Measurements from ENCODE around the gene GRIK3.

Gene GRIK3

DNA sequence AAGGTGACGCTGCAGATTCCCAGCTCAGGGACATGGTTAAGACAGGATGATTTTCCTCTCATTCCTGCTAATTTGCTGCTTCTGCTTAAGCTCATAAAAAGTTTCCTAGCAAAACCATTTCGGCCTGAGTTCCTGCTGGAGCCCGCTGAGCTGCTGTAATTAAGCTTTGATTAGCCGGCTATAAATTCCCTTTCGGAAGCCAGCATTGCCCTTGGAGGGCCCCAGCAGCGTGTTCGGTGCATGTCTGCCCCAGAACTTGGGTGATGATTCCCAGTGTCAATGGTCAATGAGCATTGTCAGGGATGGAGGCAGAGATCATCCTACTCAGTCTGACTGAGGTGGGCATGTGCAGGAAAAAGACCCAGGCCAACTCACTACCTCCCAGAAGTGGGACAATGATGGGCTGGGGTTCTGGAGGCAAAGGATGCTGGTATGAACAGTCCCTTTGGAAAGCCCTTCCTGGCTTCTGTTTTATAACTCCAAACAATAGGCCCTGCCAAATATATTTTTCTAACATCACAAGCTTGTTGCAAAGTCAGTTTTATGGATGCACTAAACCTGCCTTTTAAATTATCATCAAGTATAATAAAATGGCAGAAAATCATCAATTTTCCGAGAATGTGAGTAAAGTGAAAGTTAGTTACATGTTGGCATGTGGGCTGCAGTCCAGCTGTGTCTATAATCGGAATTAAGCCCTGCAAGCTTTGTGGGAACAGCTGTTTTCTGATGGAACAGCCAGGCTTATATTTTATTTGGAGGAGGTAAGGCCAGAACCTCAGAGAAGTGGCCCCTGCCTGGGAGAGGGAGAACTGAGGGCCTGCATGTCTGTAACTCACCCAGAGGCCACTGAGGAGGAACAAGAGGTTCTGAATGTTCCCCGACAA is 257.1 kb downstream of the GRIK3 start:
- Histone ChIP-seq H3K36me3 (ENCODE audit: control insufficient read depth in 2 of 2, insufficient read depth in 1 of 2, low read length in 2 of 2) (no peaks in the 10 kb centered on the region), H3K4me3 (ENCODE audit: low read depth, low read length) (no peak overlapping the region), H3K9me3 (ENCODE audit: control insufficient read depth, insufficient read depth, low read depth, low read length) (no peaks in the 10 kb centered on the region), H3K4me1 (ENCODE audit: control insufficient read depth, insufficient read depth, low read length) (no peaks in the 10 kb centered on the region), H3K27ac (ENCODE audit: extremely low read depth, low read depth, low read length) (no peak overlapping the region)
- POLR2A ChIA-PET, result interaction anchor here (0.7 kb wide), 1 partner anchor 1538 kb away, joined by 4 read pairs; no protein-coding TSS in a partner anchor
- CTCF ChIA-PET, result no interaction called here
- TF ChIP-seq ZNF423 (tag by site-specific recombination; IDR thresholded peaks at IDR 0.05) (peak; percentile 51), ZBTB8A (tag by site-specific recombination; IDR thresholded peaks at IDR 0.05) (0 out of 2 replicates have a peak, but pooled peaks have one; percentile 4), ZNF324 (tag by site-specific recombination; IDR thresholded peaks at IDR 0.05) (no peak), OSR2 (tag by site-specific recombination; IDR thresholded peaks at IDR 0.05) (peak; percentile 54; the same call in 1 of the 2 replicates), ZBTB20 (tag by site-specific recombination; IDR thresholded peaks at IDR 0.05) (peak; percentile 78), ZNF350 (tag by site-specific recombination; IDR thresholded peaks at IDR 0.05) (no peak), BCL11B (tag by site-specific recombination; IDR thresholded peaks at IDR 0.05; ENCODE audit: low read depth) (no peak), ZNF341 (tag by site-specific recombination; IDR thresholded peaks at IDR 0.05; ENCODE audit: low read depth) (peak; percentile 85), ZIC2 (tag by site-specific recombination; IDR thresholded peaks at IDR 0.05) (peak; percentile 23; the same call in 1 of the 2 replicates)
- TF ChIP-seq, protein P1, sequence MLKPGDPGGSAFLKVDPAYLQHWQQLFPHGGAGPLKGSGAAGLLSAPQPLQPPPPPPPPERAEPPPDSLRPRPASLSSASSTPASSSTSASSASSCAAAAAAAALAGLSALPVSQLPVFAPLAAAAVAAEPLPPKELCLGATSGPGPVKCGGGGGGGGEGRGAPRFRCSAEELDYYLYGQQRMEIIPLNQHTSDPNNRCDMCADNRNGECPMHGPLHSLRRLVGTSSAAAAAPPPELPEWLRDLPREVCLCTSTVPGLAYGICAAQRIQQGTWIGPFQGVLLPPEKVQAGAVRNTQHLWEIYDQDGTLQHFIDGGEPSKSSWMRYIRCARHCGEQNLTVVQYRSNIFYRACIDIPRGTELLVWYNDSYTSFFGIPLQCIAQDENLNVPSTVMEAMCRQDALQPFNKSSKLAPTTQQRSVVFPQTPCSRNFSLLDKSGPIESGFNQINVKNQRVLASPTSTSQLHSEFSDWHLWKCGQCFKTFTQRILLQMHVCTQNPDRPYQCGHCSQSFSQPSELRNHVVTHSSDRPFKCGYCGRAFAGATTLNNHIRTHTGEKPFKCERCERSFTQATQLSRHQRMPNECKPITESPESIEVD (tag by site-specific recombination; IDR thresholded peaks at IDR 0.05), result peak; percentile 14; the same call in 1 of the 2 replicates
- TF ChIP-seq, protein P2, sequence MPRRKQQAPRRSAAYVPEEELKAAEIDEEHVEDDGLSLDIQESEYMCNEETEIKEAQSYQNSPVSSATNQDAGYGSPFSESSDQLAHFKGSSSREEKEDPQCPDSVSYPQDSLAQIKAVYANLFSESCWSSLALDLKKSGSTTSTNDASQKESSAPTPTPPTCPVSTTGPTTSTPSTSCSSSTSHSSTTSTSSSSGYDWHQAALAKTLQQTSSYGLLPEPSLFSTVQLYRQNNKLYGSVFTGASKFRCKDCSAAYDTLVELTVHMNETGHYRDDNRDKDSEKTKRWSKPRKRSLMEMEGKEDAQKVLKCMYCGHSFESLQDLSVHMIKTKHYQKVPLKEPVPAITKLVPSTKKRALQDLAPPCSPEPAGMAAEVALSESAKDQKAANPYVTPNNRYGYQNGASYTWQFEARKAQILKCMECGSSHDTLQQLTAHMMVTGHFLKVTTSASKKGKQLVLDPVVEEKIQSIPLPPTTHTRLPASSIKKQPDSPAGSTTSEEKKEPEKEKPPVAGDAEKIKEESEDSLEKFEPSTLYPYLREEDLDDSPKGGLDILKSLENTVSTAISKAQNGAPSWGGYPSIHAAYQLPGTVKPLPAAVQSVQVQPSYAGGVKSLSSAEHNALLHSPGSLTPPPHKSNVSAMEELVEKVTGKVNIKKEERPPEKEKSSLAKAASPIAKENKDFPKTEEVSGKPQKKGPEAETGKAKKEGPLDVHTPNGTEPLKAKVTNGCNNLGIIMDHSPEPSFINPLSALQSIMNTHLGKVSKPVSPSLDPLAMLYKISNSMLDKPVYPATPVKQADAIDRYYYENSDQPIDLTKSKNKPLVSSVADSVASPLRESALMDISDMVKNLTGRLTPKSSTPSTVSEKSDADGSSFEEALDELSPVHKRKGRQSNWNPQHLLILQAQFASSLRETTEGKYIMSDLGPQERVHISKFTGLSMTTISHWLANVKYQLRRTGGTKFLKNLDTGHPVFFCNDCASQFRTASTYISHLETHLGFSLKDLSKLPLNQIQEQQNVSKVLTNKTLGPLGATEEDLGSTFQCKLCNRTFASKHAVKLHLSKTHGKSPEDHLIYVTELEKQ (tag by site-specific recombination; IDR thresholded peaks at IDR 0.05; ENCODE audit: borderline replicate concordance), result no peak

- Histone ChIP-seq H3K4me3 (ENCODE audit: low read depth, low read length) (no peak overlapping the region), H3K4me1 (ENCODE audit: control insufficient read depth, insufficient read depth, low read length) (no peaks in the 10 kb centered on the region), H3K9me3 (ENCODE audit: control insufficient read depth, insufficient read depth, low read depth, low read length) (no peaks in the 10 kb centered on the region), H3K36me3 (ENCODE audit: control insufficient read depth in 2 of 2, insufficient read depth in 1 of 2, low read length in 2 of 2) (no peaks in the 10 kb centered on the region), H3K27ac (ENCODE audit: extremely low read depth, low read depth, low read length) (no peak overlapping the region)
- POLR2A ChIA-PET, result no interaction called here
- CTCF ChIA-PET, result no interaction called here
- peak; percentile 97 for TF ChIP-seq EGR2 (tag by site-specific recombination; IDR thresholded peaks at IDR 0.05; ENCODE audit: low read depth)
- TF ChIP-seq ZNF112 (tag by site-specific recombination; IDR thresholded peaks at IDR 0.05), result no peak
- TF ChIP-seq, protein P3, sequence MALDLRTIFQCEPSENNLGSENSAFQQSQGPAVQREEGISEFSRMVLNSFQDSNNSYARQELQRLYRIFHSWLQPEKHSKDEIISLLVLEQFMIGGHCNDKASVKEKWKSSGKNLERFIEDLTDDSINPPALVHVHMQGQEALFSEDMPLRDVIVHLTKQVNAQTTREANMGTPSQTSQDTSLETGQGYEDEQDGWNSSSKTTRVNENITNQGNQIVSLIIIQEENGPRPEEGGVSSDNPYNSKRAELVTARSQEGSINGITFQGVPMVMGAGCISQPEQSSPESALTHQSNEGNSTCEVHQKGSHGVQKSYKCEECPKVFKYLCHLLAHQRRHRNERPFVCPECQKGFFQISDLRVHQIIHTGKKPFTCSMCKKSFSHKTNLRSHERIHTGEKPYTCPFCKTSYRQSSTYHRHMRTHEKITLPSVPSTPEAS (tag by site-specific recombination; IDR thresholded peaks at IDR 0.05), result no peak
- TF ChIP-seq ZNF677 (tag by site-specific recombination; IDR thresholded peaks at IDR 0.05), result no peak
- TF ChIP-seq ZNF692 (tag by site-specific recombination; IDR thresholded peaks at IDR 0.05), result no peak
- no peak for TF ChIP-seq ZNF266 (tag by site-specific recombination; IDR thresholded peaks at IDR 0.05; ENCODE audit: low read depth)
- no peak for TF ChIP-seq ZNF138 (tag by site-specific recombination; IDR thresholded peaks at IDR 0.05; ENCODE audit: borderline replicate concordance)
- TF ChIP-seq FEZF1 (tag by site-specific recombination; IDR thresholded peaks at IDR 0.05), result no peak
- TF ChIP-seq ZNF302 (tag by site-specific recombination; IDR thresholded peaks at IDR 0.05; ENCODE audit: low read depth), result no peak
- no peak for TF ChIP-seq ZNF274 (IDR thresholded peaks at IDR 0.05; ENCODE audit: low read length)
- TF ChIP-seq ZNF274 (tag by site-specific recombination; IDR thresholded peaks at IDR 0.05; ENCODE audit: borderline replicate concordance), result no peak
- TF ChIP-seq, protein P4, sequence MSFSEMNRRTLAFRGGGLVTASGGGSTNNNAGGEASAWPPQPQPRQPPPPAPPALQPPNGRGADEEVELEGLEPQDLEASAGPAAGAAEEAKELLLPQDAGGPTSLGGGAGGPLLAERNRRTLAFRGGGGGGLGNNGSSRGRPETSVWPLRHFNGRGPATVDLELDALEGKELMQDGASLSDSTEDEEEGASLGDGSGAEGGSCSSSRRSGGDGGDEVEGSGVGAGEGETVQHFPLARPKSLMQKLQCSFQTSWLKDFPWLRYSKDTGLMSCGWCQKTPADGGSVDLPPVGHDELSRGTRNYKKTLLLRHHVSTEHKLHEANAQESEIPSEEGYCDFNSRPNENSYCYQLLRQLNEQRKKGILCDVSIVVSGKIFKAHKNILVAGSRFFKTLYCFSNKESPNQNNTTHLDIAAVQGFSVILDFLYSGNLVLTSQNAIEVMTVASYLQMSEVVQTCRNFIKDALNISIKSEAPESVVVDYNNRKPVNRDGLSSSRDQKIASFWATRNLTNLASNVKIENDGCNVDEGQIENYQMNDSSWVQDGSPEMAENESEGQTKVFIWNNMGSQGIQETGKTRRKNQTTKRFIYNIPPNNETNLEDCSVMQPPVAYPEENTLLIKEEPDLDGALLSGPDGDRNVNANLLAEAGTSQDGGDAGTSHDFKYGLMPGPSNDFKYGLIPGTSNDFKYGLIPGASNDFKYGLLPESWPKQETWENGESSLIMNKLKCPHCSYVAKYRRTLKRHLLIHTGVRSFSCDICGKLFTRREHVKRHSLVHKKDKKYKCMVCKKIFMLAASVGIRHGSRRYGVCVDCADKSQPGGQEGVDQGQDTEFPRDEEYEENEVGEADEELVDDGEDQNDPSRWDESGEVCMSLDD (tag by site-specific recombination; IDR thresholded peaks at IDR 0.05), result no peak
- no peak for TF ChIP-seq ZNF133 (tag by site-specific recombination; IDR thresholded peaks at IDR 0.05)
These were observed 258.1 kb downstream of the GRIK3 start for GRCh38 chr1:36776256-36776655.
